ENCODE measurements around the gene GALNT13. TPM values are rescaled to one million over a fixed set of nuclear protein-coding genes. Genes with fewer than 3 reads are reported as not detected.

Gene GALNT13
- polyA plus RNA-seq, 3 donors, result not detected

GRCh38 chr2:154226931-154227330 lies 355.2 kb downstream of the GALNT13 start:
- Histone ChIP-seq H4K20me1 (ENCODE audit: insufficient read depth, low read length) (no peaks in the 10 kb centered on the region), H3K9ac (ENCODE audit: insufficient read depth, low read length, poor library complexity, severe bottlenecking) (no peak overlapping the region), H3K9me3 (replicated peaks in 1 of 2; ENCODE audit: control insufficient read depth in 1 of 2, insufficient read depth in 1 of 2, low read length in 2 of 2) (peaks cover 0 to 3% of the 10 kb centered on the region in 2 donors), H3K27ac (ENCODE audit: low read depth in 1 of 2, low read length in 2 of 2) (no peak overlapping the region), H3K4me2 (replicated peaks; ENCODE audit: extremely low read depth, low read length, poor library complexity, severe bottlenecking) (no peak overlapping the region), H3K4me3 (replicated peaks in 1 of 3; ENCODE audit: low read depth in 2 of 3, low read length in 3 of 3) (no peak overlapping the region), H3K79me2 (ENCODE audit: insufficient read depth, low read length) (no peaks in the 10 kb centered on the region), H3K4me1 (ENCODE audit: control insufficient read depth in 1 of 2, insufficient read depth in 2 of 2, low read length in 2 of 2) (no peaks in the 10 kb centered on the region), H3K27me3 (ENCODE audit: control insufficient read depth in 2 of 2, insufficient read depth in 2 of 2, low read length in 2 of 2) (no peaks in the 10 kb centered on the region), H2AFZ (ENCODE audit: insufficient read depth, low read depth, low read length, poor library complexity, severe bottlenecking) (no peak overlapping the region), H3K36me3 (replicated peaks in 1 of 2; ENCODE audit: control insufficient read depth in 1 of 2, insufficient read depth in 2 of 2, low read length in 2 of 2) (no peaks in the 10 kb centered on the region)
- Mint-ChIP-seq H3K27me3 (ENCODE audit: low read depth in 3 of 3) (no peaks in the 10 kb centered on the region), H3K27ac (no peak overlapping the region), H3K4me3 (no peak overlapping the region), H3K9me3 (peaks cover 0 to 12% (median 6%) of the 10 kb centered on the region in 7 donors), H3K36me3 (no peaks in the 10 kb centered on the region), H3K4me1 (no peaks in the 10 kb centered on the region)
- no peak for DNase-seq
- intact Hi-C loops (cut with micrococcal nuclease), result no loop called here
- 88% methylated on average over 1 of the region's 2 CpGs for WGBS (ENCODE audit: insufficient coverage)
- no peak for TF ChIP-seq CTCF (IDR thresholded peaks at IDR 0.05)

GRCh38 chr2:154228566-154229280 lies 357.0 kb downstream of the GALNT13 start:
- Mint-ChIP-seq H3K4me1 (no peaks in the 10 kb centered on the region), H3K9me3 (peaks cover 0 to 14% (median 6%) of the 10 kb centered on the region in 7 donors), H3K4me3 (no peak overlapping the region), H3K27me3 (ENCODE audit: low read depth in 3 of 3) (no peaks in the 10 kb centered on the region), H3K27ac (no peak overlapping the region), H3K36me3 (no peaks in the 10 kb centered on the region)
- no peak for TF ChIP-seq CTCF (IDR thresholded peaks at IDR 0.05)
- H3K27me3 ChIP-seq (ENCODE audit: control insufficient read depth in 2 of 2, insufficient read depth in 2 of 2, low read length in 2 of 2), result no peaks in the 10 kb centered on the region
- H3K4me3 ChIP-seq (replicated peaks in 1 of 3; ENCODE audit: low read depth in 2 of 3, low read length in 3 of 3), result no peak overlapping the region
- H3K4me2 ChIP-seq (replicated peaks; ENCODE audit: extremely low read depth, low read length, poor library complexity, severe bottlenecking), result no peak overlapping the region
- H3K9ac ChIP-seq (ENCODE audit: insufficient read depth, low read length, poor library complexity, severe bottlenecking), result no peak overlapping the region
- H3K9me3 ChIP-seq (replicated peaks in 1 of 2; ENCODE audit: control insufficient read depth in 1 of 2, insufficient read depth in 1 of 2, low read length in 2 of 2), result peaks cover 0 to 3% of the 10 kb centered on the region in 2 donors
- no peak overlapping the region for H2AFZ ChIP-seq (ENCODE audit: insufficient read depth, low read depth, low read length, poor library complexity, severe bottlenecking)
- no peak for DNase-seq
- 60% methylated on average over 1 of the region's 3 CpGs for WGBS (ENCODE audit: insufficient coverage)
- H3K27ac ChIP-seq (ENCODE audit: low read depth in 1 of 2, low read length in 2 of 2), result no peak overlapping the region
- no peaks in the 10 kb centered on the region for H3K4me1 ChIP-seq (ENCODE audit: control insufficient read depth in 1 of 2, insufficient read depth in 2 of 2, low read length in 2 of 2)
- H4K20me1 ChIP-seq (ENCODE audit: insufficient read depth, low read length), result no peaks in the 10 kb centered on the region
- intact Hi-C loops (cut with micrococcal nuclease), result no loop called here
- no peaks in the 10 kb centered on the region for H3K36me3 ChIP-seq (replicated peaks in 1 of 2; ENCODE audit: control insufficient read depth in 1 of 2, insufficient read depth in 2 of 2, low read length in 2 of 2)
- H3K79me2 ChIP-seq (ENCODE audit: insufficient read depth, low read length), result no peaks in the 10 kb centered on the region

All from CD14-positive monocyte (primary cell).